Body of pancreas (tissue), 4 donors: ENCODE data around the gene PNO1.

Experiments
- POLR2A ChIP-seq, 3 donors: fragments of 450-650 bp; IDR thresholded peaks; one replicate each; pipeline ENCODE4 v1.6.1; 2016; ENCODE audit warnings: antibody characterized with exemption in 3 of 3, mild to moderate bottlenecking in 2 of 3
- TF ChIP-seq, protein P1 (sequence below), 7 experiments: fragments of 450-650 bp in 4 of 7; fragments of 200-600 bp in 3 of 7; sonication (generic) in 3 of 7; IDR thresholded peaks; one replicate each; pipeline ENCODE4 v1.5.1; 2016 to 2019; ENCODE audit warnings: antibody characterized with exemption in 7 of 7

DNA sequence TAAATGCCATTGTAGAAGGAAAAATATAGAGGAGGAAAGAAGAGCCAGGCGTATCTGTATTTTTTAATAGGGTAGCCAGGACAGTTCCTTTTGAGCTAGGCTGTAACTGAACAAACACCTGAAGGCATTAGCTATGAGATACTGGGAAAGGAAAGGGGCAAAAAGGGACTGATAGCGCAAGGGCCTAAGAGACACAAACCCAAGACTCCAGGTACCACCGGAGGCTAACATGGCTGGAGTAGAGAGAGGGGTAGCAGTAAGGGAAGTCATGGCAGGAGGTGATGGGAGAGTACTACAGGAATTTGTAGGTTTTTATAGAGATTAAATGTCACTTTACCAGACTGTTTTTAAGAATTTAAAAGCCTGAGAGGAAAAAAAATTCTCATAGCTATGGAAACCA is 20.7 kb downstream of the PNO1 start:
- TF ChIP-seq, protein P1, sequence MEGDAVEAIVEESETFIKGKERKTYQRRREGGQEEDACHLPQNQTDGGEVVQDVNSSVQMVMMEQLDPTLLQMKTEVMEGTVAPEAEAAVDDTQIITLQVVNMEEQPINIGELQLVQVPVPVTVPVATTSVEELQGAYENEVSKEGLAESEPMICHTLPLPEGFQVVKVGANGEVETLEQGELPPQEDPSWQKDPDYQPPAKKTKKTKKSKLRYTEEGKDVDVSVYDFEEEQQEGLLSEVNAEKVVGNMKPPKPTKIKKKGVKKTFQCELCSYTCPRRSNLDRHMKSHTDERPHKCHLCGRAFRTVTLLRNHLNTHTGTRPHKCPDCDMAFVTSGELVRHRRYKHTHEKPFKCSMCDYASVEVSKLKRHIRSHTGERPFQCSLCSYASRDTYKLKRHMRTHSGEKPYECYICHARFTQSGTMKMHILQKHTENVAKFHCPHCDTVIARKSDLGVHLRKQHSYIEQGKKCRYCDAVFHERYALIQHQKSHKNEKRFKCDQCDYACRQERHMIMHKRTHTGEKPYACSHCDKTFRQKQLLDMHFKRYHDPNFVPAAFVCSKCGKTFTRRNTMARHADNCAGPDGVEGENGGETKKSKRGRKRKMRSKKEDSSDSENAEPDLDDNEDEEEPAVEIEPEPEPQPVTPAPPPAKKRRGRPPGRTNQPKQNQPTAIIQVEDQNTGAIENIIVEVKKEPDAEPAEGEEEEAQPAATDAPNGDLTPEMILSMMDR (IDR thresholded peaks at IDR 0.05), result no peak
- no peak for TF ChIP-seq POLR2A (IDR thresholded peaks at IDR 0.05)
